ENCODE results near the gene MAML3.

Gene MAML3

DNA sequence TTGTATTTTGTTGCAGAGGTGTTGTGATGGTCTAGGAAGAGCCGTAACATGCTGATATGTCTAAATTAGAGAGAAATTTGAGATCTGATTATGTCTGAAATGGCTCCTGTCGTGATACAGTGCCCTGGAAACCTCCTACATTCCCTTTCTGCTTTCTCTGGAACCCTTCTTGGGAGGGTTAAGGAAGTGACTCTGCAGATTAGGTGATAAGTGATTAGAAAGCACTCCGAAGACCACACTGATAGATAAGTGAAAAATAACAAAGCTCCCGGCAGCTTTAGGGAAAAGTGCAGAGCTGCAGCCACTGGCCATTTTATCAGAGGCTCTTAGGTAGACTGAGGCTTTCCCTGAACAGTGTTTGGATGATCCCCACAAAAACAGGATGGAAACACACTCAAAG is 377.7 kb downstream of the MAML3 start:
- H3K9ac ChIP-seq (ENCODE audit: low read length) = no peak overlapping the region
- no peaks in the 10 kb centered on the region for H3K9me3 ChIP-seq (ENCODE audit: control insufficient read depth, low read length)
- H3K4ac ChIP-seq (ENCODE audit: low read depth in 1 of 2, low read length in 2 of 2) = no peak overlapping the region
- no peaks in the 10 kb centered on the region for H3K36me3 ChIP-seq (ENCODE audit: control insufficient read depth in 1 of 2, insufficient read depth in 2 of 2, low read depth in 1 of 2, low read length in 2 of 2)
- H3K4me3 ChIP-seq (ENCODE audit: insufficient read depth in 1 of 2, low read depth in 1 of 2, low read length in 2 of 2) = no peak overlapping the region
- no peaks in the 10 kb centered on the region for H3K4me1 ChIP-seq (ENCODE audit: control insufficient read depth, insufficient read depth, low read depth, low read length)
- no peaks in the 10 kb centered on the region for H3K27me3 ChIP-seq (ENCODE audit: control insufficient read depth in 1 of 2, insufficient read depth in 1 of 2, low read length in 2 of 2)
- H3K27ac ChIP-seq (ENCODE audit: low read length, poor library complexity, severe bottlenecking) = no peak overlapping the region
- no peak overlapping the region for H2BK120ac ChIP-seq (ENCODE audit: low read depth, low read length)
- no peak for DNase-seq
- no peak overlapping the region for H2AK5ac ChIP-seq (ENCODE audit: low read length, severe bottlenecking)
- no peak overlapping the region for H4K8ac ChIP-seq (ENCODE audit: low read length)
- H2BK15ac ChIP-seq (ENCODE audit: low read depth, poor library complexity, severe bottlenecking) = no peak overlapping the region
- no peak overlapping the region for H2BK5ac ChIP-seq (ENCODE audit: low read depth, low read length, poor library complexity, severe bottlenecking)
- H4K91ac ChIP-seq (ENCODE audit: low read length) = no peak overlapping the region
- H3K14ac ChIP-seq (ENCODE audit: low read length in 2 of 2) = no peak overlapping the region
- no peak overlapping the region for H2AFZ ChIP-seq (ENCODE audit: low read depth, low read length)
- H2BK12ac ChIP-seq (ENCODE audit: low read length in 2 of 2) = no peak overlapping the region
- no peak overlapping the region for H3K23ac ChIP-seq (ENCODE audit: low read length in 2 of 2)
- no peak overlapping the region for H3K4me2 ChIP-seq (ENCODE audit: low read length, poor library complexity, severe bottlenecking)
- 37% methylated on average over 3 of the region's 4 CpGs for WGBS
- peaks cover 3% of the 10 kb centered on the region for H3K79me1 ChIP-seq (replicated peaks; ENCODE audit: low read length, poor library complexity, severe bottlenecking)
- no peak overlapping the region for H3K18ac ChIP-seq (ENCODE audit: low read depth in 1 of 2, low read length in 2 of 2)

DNA sequence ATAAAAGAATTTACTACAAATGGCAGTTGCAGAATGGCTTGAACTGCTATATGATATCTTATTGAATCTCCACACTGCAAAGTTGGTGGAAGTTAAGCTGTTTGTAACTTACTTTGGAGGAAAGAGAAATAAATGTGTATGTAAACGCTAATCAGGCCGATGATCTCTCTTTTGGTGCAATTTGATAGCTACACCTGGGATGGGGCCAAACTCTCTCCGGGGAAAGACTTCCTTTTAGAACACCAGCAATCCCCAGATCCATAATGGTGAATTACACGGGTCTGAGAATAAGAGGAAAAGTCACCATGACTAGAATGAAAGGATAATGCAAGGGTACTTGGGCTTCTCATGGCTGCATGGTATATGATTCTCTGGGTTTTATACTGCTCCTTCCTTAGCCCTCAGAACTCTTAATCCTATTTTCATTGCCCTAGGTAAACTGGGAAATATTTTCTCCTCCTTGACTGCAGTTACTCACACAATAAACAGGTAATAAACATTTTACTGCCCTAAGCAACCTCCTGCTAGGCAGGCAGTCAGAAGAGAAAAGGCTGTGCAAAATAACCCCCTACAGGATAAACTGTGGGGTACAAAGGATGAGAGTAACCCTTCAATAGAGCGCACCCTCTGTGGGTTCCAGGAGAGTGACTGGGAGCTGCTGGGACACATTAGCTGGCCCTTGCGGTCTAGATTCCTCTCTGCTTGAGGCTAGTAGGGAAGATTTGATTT is 379.1 kb downstream of the MAML3 start:
- H3K14ac ChIP-seq (ENCODE audit: low read length in 2 of 2) = no peak overlapping the region

DNA sequence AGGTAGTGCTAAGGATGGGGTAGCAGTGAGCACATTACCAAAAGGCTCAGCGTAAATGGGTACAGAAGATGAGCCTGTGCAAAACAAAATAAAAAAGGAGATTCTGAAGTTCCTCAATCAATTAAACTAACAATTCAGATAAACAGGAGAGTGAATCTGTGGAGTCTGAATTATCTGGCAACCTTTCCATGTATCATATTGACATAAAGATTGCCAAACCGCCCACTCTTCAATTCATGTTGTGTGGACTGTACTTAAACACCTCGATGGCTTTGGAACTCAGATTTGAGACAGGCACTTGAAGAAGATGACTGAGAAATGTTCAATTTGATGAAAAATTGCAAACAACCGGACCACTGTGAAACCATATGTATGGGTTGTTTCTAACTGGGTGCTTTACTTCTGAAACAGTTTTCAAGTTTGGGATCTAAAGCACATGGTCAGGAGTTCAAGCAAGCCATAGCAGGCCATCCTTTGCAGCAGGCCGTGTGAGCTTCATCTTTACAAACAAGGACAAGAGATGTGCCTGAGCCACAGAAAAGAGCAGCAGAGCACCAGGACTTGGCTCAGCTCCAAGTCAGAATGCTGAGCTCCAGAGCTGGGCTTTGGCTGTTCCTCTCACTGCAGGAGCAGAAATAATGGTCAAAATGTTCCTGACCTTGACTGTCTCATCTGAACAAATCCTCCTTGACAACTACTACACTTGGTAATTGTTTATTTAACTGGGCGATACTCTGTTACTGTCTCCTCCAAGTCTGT is 380.2 kb downstream of the MAML3 start:
- H3K79me1 ChIP-seq (replicated peaks; ENCODE audit: low read length, poor library complexity, severe bottlenecking) = peaks cover 3% of the 10 kb centered on the region

More for the DNA sequence above, 379.1 kb downstream of the MAML3 start:
- no peak overlapping the region for H3K4ac ChIP-seq (ENCODE audit: low read depth in 1 of 2, low read length in 2 of 2)
- no peak overlapping the region for H3K4me3 ChIP-seq (ENCODE audit: insufficient read depth in 1 of 2, low read depth in 1 of 2, low read length in 2 of 2)
- no peaks in the 10 kb centered on the region for H3K36me3 ChIP-seq (ENCODE audit: control insufficient read depth in 1 of 2, insufficient read depth in 2 of 2, low read depth in 1 of 2, low read length in 2 of 2)
- no peaks in the 10 kb centered on the region for H3K4me1 ChIP-seq (ENCODE audit: control insufficient read depth, insufficient read depth, low read depth, low read length)
- H4K91ac ChIP-seq (ENCODE audit: low read length) = no peak overlapping the region
- no peaks in the 10 kb centered on the region for H3K27me3 ChIP-seq (ENCODE audit: control insufficient read depth in 1 of 2, insufficient read depth in 1 of 2, low read length in 2 of 2)
- peaks cover 3% of the 10 kb centered on the region for H3K79me1 ChIP-seq (replicated peaks; ENCODE audit: low read length, poor library complexity, severe bottlenecking)
- no peak overlapping the region for H2BK120ac ChIP-seq (ENCODE audit: low read depth, low read length)
- no peak overlapping the region for H2BK15ac ChIP-seq (ENCODE audit: low read depth, poor library complexity, severe bottlenecking)
- no peak for DNase-seq
- no peak overlapping the region for H2BK12ac ChIP-seq (ENCODE audit: low read length in 2 of 2)
- H3K18ac ChIP-seq (ENCODE audit: low read depth in 1 of 2, low read length in 2 of 2) = no peak overlapping the region
- H3K4me2 ChIP-seq (ENCODE audit: low read length, poor library complexity, severe bottlenecking) = peak overlapping the region; percentile 19
- WGBS = 90% methylated on average over 5 of the region's 6 CpGs
- H3K23ac ChIP-seq (ENCODE audit: low read length in 2 of 2) = no peak overlapping the region
- H3K9me3 ChIP-seq (ENCODE audit: control insufficient read depth, low read length) = no peaks in the 10 kb centered on the region
- H3K27ac ChIP-seq (ENCODE audit: low read length, poor library complexity, severe bottlenecking) = no peak overlapping the region
- H2AFZ ChIP-seq (ENCODE audit: low read depth, low read length) = no peak overlapping the region
- no peak overlapping the region for H3K9ac ChIP-seq (ENCODE audit: low read length)
- no peak overlapping the region for H2AK5ac ChIP-seq (ENCODE audit: low read length, severe bottlenecking)
- no peak overlapping the region for H4K8ac ChIP-seq (ENCODE audit: low read length)
- no peak overlapping the region for H2BK5ac ChIP-seq (ENCODE audit: low read depth, low read length, poor library complexity, severe bottlenecking)

DNA sequence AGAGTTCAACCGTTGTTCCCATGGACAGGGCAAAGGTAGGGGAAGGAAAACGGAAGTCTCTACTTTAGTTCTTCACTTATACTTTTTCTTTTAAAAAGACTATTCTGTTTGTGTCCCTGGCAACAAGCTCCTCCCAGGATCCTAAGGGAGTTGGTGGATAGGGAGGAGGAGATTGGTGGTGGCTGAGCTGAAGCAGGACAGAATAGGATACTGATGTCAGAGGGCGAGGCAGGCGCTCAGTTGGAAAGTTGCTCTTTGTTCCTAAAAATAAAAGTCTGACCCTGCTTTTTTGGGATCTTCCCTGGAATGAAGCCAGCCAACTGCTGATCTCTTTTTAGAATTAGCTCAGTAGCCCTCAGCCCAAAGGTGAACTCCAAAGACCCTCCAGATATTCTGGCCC is 383.6 kb downstream of the MAML3 start:
- WGBS = 87% methylated on average over 2 of the region's 4 CpGs
- H3K36me3 ChIP-seq (ENCODE audit: control insufficient read depth in 1 of 2, insufficient read depth in 2 of 2, low read depth in 1 of 2, low read length in 2 of 2) = no peaks in the 10 kb centered on the region
- H3K4me3 ChIP-seq (ENCODE audit: insufficient read depth in 1 of 2, low read depth in 1 of 2, low read length in 2 of 2) = no peak overlapping the region

More for the DNA sequence above, 380.2 kb downstream of the MAML3 start:
- no peak overlapping the region for H2AFZ ChIP-seq (ENCODE audit: low read depth, low read length)
- WGBS = 75% methylated on average over 5 of the region's 6 CpGs
- H3K14ac ChIP-seq (ENCODE audit: low read length in 2 of 2) = no peak overlapping the region
- H3K9ac ChIP-seq (ENCODE audit: low read length) = no peak overlapping the region
- no peak for DNase-seq
- H4K8ac ChIP-seq (ENCODE audit: low read length) = no peak overlapping the region
- H3K27me3 ChIP-seq (ENCODE audit: control insufficient read depth in 1 of 2, insufficient read depth in 1 of 2, low read length in 2 of 2) = no peaks in the 10 kb centered on the region
- no peaks in the 10 kb centered on the region for H3K4me1 ChIP-seq (ENCODE audit: control insufficient read depth, insufficient read depth, low read depth, low read length)
- no peak overlapping the region for H3K23ac ChIP-seq (ENCODE audit: low read length in 2 of 2)
- H4K91ac ChIP-seq (ENCODE audit: low read length) = no peak overlapping the region
- no peak overlapping the region for H3K4ac ChIP-seq (ENCODE audit: low read depth in 1 of 2, low read length in 2 of 2)
- H2BK12ac ChIP-seq (ENCODE audit: low read length in 2 of 2) = no peak overlapping the region
- no peak overlapping the region for H3K27ac ChIP-seq (ENCODE audit: low read length, poor library complexity, severe bottlenecking)
- H2BK5ac ChIP-seq (ENCODE audit: low read depth, low read length, poor library complexity, severe bottlenecking) = no peak overlapping the region
- no peak overlapping the region for H2BK15ac ChIP-seq (ENCODE audit: low read depth, poor library complexity, severe bottlenecking)
- no peaks in the 10 kb centered on the region for H3K36me3 ChIP-seq (ENCODE audit: control insufficient read depth in 1 of 2, insufficient read depth in 2 of 2, low read depth in 1 of 2, low read length in 2 of 2)
- H3K4me2 ChIP-seq (ENCODE audit: low read length, poor library complexity, severe bottlenecking) = no peak overlapping the region
- peak overlapping the region in 1 of 2 experiments; percentile 48 for H3K18ac ChIP-seq (ENCODE audit: low read depth in 1 of 2, low read length in 2 of 2)
- no peak overlapping the region for H2BK120ac ChIP-seq (ENCODE audit: low read depth, low read length)
- no peak overlapping the region for H2AK5ac ChIP-seq (ENCODE audit: low read length, severe bottlenecking)
- H3K4me3 ChIP-seq (ENCODE audit: insufficient read depth in 1 of 2, low read depth in 1 of 2, low read length in 2 of 2) = no peak overlapping the region
- H3K9me3 ChIP-seq (ENCODE audit: control insufficient read depth, low read length) = no peaks in the 10 kb centered on the region

More for the DNA sequence above, 383.6 kb downstream of the MAML3 start:
- H3K14ac ChIP-seq (ENCODE audit: low read length in 2 of 2) = no peak overlapping the region
- H3K27ac ChIP-seq (ENCODE audit: low read length, poor library complexity, severe bottlenecking) = no peak overlapping the region
- no peak overlapping the region for H3K18ac ChIP-seq (ENCODE audit: low read depth in 1 of 2, low read length in 2 of 2)
- no peak overlapping the region for H3K23ac ChIP-seq (ENCODE audit: low read length in 2 of 2)
- no peak overlapping the region for H2AK5ac ChIP-seq (ENCODE audit: low read length, severe bottlenecking)
- H3K4me2 ChIP-seq (ENCODE audit: low read length, poor library complexity, severe bottlenecking) = no peak overlapping the region
- H3K4ac ChIP-seq (ENCODE audit: low read depth in 1 of 2, low read length in 2 of 2) = no peak overlapping the region
- H4K91ac ChIP-seq (ENCODE audit: low read length) = no peak overlapping the region
- H3K27me3 ChIP-seq (ENCODE audit: control insufficient read depth in 1 of 2, insufficient read depth in 1 of 2, low read length in 2 of 2) = no peaks in the 10 kb centered on the region
- no peak for DNase-seq
- no peak overlapping the region for H2BK15ac ChIP-seq (ENCODE audit: low read depth, poor library complexity, severe bottlenecking)
- no peak overlapping the region for H2BK5ac ChIP-seq (ENCODE audit: low read depth, low read length, poor library complexity, severe bottlenecking)
- no peak overlapping the region for H2BK12ac ChIP-seq (ENCODE audit: low read length in 2 of 2)
- peaks cover 6% of the 10 kb centered on the region for H3K79me1 ChIP-seq (replicated peaks; ENCODE audit: low read length, poor library complexity, severe bottlenecking)
- H3K9me3 ChIP-seq (ENCODE audit: control insufficient read depth, low read length) = no peaks in the 10 kb centered on the region
- no peak overlapping the region for H2BK120ac ChIP-seq (ENCODE audit: low read depth, low read length)
- H2AFZ ChIP-seq (ENCODE audit: low read depth, low read length) = no peak overlapping the region
- no peak overlapping the region for H4K8ac ChIP-seq (ENCODE audit: low read length)
- peak overlapping the region; percentile 51 for H3K9ac ChIP-seq (ENCODE audit: low read length)
- peaks cover 5% of the 10 kb centered on the region for H3K4me1 ChIP-seq (ENCODE audit: control insufficient read depth, insufficient read depth, low read depth, low read length)

All from mesenchymal stem cell (in vitro differentiated cells and primary cell).